K562 (cell line): ENCODE data around the gene PBX1. TPM values are rescaled to one million over a fixed set of nuclear protein-coding genes. Genes with fewer than 3 reads are reported as not detected.

ENCODE experiments used
- ATAC-seq: fragments of 200-7000 bp; cut with Tn5 transposase; 3 replicates; pipeline ENCODE4 v1.9.1; 2020; ENCODE audit warnings: moderate library complexity
- BruUV-seq: library from RNA; stranded (reverse); fragments of 400-500 nt; replicated peaks from 2 replicates; lab custom pipeline; 2021; lab: Mats Ljungman, UMichigan
- CTCF ChIA-PET: fragments of 300-600 bp; formaldehyde crosslinking; extraction: SDS; loops from one replicate; lab custom pipeline; 2021; ENCODE audit warnings: low intra/inter-chr PET ratio; lab: Yijun Ruan, JAX
- POLR2A ChIA-PET: fragments of 300-600, 350-650 bp; sonication (Branson Sonifier 250); formaldehyde crosslinking; extraction: SDS; loops from one replicate; lab custom pipeline; 2021; ENCODE audit warnings: antibody characterized with exemption, inconsistent platforms; lab: Yijun Ruan, JAX
- DNase-seq, 4 experiments: peaks; one replicate each; pipeline versions ENCODE4 v3.0.0 to v3.0.0-alpha.2; 2011 to 2018; ENCODE audit warnings: low spot score in 3 of 4, mixed read lengths in 3 of 4; ENCODE audit errors: extremely low read depth in 1 of 4
- FAIRE-seq: peaks from 2 replicates; lab custom pipeline; 2011; peaks lifted over from hg19 to GRCh38; lab: Jason Lieb, UNC
- H2AFZ ChIP-seq: 2 replicates; pipeline ENCODE4 v1.6.0; 2011; ENCODE audit warnings: low read depth, low read length, control low read depth, inconsistent platforms
- H3K27ac ChIP-seq: fragments of 200-600 bp; 3 replicates; pipeline ENCODE4 v1.8.0; 2011; ENCODE audit warnings: low read depth, mild to moderate bottlenecking, control low read depth, inconsistent platforms, low read length, moderate library complexity, mixed read lengths; ENCODE audit errors: extremely low read depth
- H3K27me3 ChIP-seq, 2 experiments: fragments of 300-600 bp in 1 of 2; 2 replicates in 1 of 2; 3 replicates in 1 of 2; pipeline versions ENCODE4 v1.6.0 to v1.8.0; 2011; ENCODE audit warnings: inconsistent platforms in 2 of 2, low read length in 2 of 2, mild to moderate bottlenecking in 1 of 2, mixed read lengths in 1 of 2, moderate library complexity in 1 of 2; ENCODE audit not compliant: control insufficient read depth in 2 of 2, insufficient read depth in 2 of 2
- H3K36me3 ChIP-seq: fragments of 300-600 bp; 3 replicates; pipeline ENCODE4 v1.8.0; 2011; ENCODE audit warnings: mild to moderate bottlenecking, low read length, inconsistent platforms; ENCODE audit not compliant: control insufficient read depth, insufficient read depth
- H3K4me1 ChIP-seq, 2 experiments: fragments of 200-600 bp in 1 of 2; replicated peaks in 1 of 2; 2 replicates in 1 of 2; 3 replicates in 1 of 2; pipeline versions ENCODE4 v1.5.1 to v1.8.0; 2011; ENCODE audit warnings: inconsistent platforms in 2 of 2, low read length in 2 of 2, mild to moderate bottlenecking in 1 of 2, mixed read lengths in 1 of 2, moderate library complexity in 1 of 2; ENCODE audit not compliant: control insufficient read depth in 2 of 2, insufficient read depth in 2 of 2
- H3K4me2 ChIP-seq: 2 replicates; pipeline ENCODE4 v1.6.1; 2011; ENCODE audit warnings: low read length, control low read depth, inconsistent platforms, mixed read lengths; ENCODE audit not compliant: insufficient read depth
- H3K4me3 ChIP-seq: fragments of 200-600 bp; sonication (generic), shearing (Covaris generic); 2 replicates; pipeline ENCODE4 v1.5.1; 2016; ENCODE audit warnings: control low read depth, inconsistent platforms
- H3K79me2 ChIP-seq: fragments of 200-600 bp; 3 replicates; pipeline ENCODE4 v1.8.0; 2011; ENCODE audit warnings: low read length, inconsistent platforms; ENCODE audit not compliant: control insufficient read depth, insufficient read depth
- H3K9ac ChIP-seq, 2 experiments: 2 replicates each; pipeline versions ENCODE4 v1.6.0 to v1.6.1; 2011; ENCODE audit warnings: low read depth in 2 of 2, low read length in 2 of 2, control low read depth in 1 of 2, inconsistent platforms in 1 of 2, mild to moderate bottlenecking in 1 of 2, mixed read lengths in 1 of 2; ENCODE audit not compliant: insufficient read depth in 1 of 2
- H3K9me1 ChIP-seq: one replicate; pipeline ENCODE4 v1.6.0; 2011; ENCODE audit warnings: inconsistent platforms, mild to moderate bottlenecking, low read length, moderate library complexity; ENCODE audit not compliant: control insufficient read depth, insufficient read depth
- H3K9me3 ChIP-seq: replicated peaks from 2 replicates; pipeline ENCODE4 v1.5.1; 2011; ENCODE audit warnings: low read depth, low read length, inconsistent platforms; ENCODE audit not compliant: control insufficient read depth, insufficient read depth
- H4K20me1 ChIP-seq: replicated peaks from 2 replicates; pipeline ENCODE4 v1.6.1; 2011; ENCODE audit warnings: low read length, inconsistent platforms, mixed read lengths; ENCODE audit not compliant: control insufficient read depth, insufficient read depth
- ARID2 ChIP-seq: fragments of 450-650 bp; IDR thresholded peaks from 2 replicates; pipeline ENCODE4 v1.6.1; 2017; ENCODE audit warnings: antibody characterized with exemption, mild to moderate bottlenecking
- BMI1 ChIP-seq: fragments of 150-350 bp; IDR thresholded peaks from 2 replicates; pipeline ENCODE4 v1.6.1; 2014; ENCODE audit warnings: low read length
- BRF1 ChIP-seq: IDR thresholded peaks from 3 replicates; pipeline ENCODE4 v1.6.1; 2011; ENCODE audit warnings: borderline replicate concordance, mild to moderate bottlenecking; ENCODE audit not compliant: insufficient read length; ENCODE audit errors: extremely low read depth
- CBX1 ChIP-seq: sonication (generic); IDR thresholded peaks from 2 replicates; pipeline ENCODE4 v1.6.1; 2016; ENCODE audit warnings: antibody characterized with exemption, low read depth, mild to moderate bottlenecking
- CEBPG ChIP-seq, 3 experiments: fragments of 200-800 bp in 1 of 3; sonication (Bioruptor generic) in 1 of 3; sonication (generic) in 1 of 3; formaldehyde crosslinking in 1 of 3; IDR thresholded peaks in 2 of 3; conservative IDR thresholded peaks in 1 of 3; 2 replicates each; pipeline versions ENCODE4 v1.6.1 to v1.8.0; 2016 to 2022; ENCODE audit warnings: missing compliant biosample characterization in 2 of 3, missing genetic modification characterization in 2 of 3, mild to moderate bottlenecking in 1 of 3, missing genetic modification reagents in 1 of 3
- DIDO1 ChIP-seq: fragments of 450-650 bp; IDR thresholded peaks from 2 replicates; pipeline ENCODE4 v1.6.1; 2016; ENCODE audit warnings: low read depth, missing biosample characterization, missing genetic modification characterization
- DMBX1 ChIP-seq: fragments of 250-450 bp; sonication (Bioruptor Pico); IDR thresholded peaks from 2 replicates; pipeline ENCODE4 v1.8.0; 2022; ENCODE audit warnings: inconsistent platforms, mild to moderate bottlenecking, moderate library complexity, borderline replicate concordance
- GABPB2 ChIP-seq: fragments of 250-450 bp; sonication (Bioruptor Pico); conservative IDR thresholded peaks from 2 replicates; pipeline ENCODE4 v1.5.1; 2021; ENCODE audit warnings: mild to moderate bottlenecking
- GTF2F1 ChIP-seq: IDR thresholded peaks from 2 replicates; pipeline ENCODE4 v1.6.1; 2011; ENCODE audit warnings: low read depth, low read length, improper control_type of control experiment
- HDAC1 ChIP-seq, 2 experiments: fragments of 450-650 bp; IDR thresholded peaks; 2 replicates each; pipeline ENCODE4 v1.6.1; 2016 to 2017; ENCODE audit warnings: inconsistent platforms in 1 of 2, mild to moderate bottlenecking in 1 of 2, moderate library complexity in 1 of 2
- HDAC2 ChIP-seq: fragments of 450-650 bp; IDR thresholded peaks from 2 replicates; pipeline ENCODE4 v1.6.1; 2016; ENCODE audit warnings: mild to moderate bottlenecking
- HNRNPL ChIP-seq: fragments of 200-400 bp; formaldehyde crosslinking; IDR thresholded peaks from 2 replicates; pipeline ENCODE4 v1.6.1; 2017; ENCODE audit warnings: low read depth, mild to moderate bottlenecking, low read length
- KDM5B ChIP-seq: fragments of 200-600 bp; sonication (generic); IDR thresholded peaks from 2 replicates; pipeline ENCODE4 v1.6.1; 2012; ENCODE audit warnings: low read depth, mild to moderate bottlenecking, moderate library complexity, low read length, control low read depth, inconsistent platforms; ENCODE audit not compliant: insufficient replicate concordance
- MAFG ChIP-seq: fragments of 450-650 bp; conservative IDR thresholded peaks from 2 replicates; pipeline ENCODE4 v1.6.1; 2016; ENCODE audit warnings: missing genetic modification characterization, missing compliant biosample characterization
- MCM2 ChIP-seq: fragments of 450-650 bp; IDR thresholded peaks from 2 replicates; pipeline ENCODE4 v1.6.1; 2017; ENCODE audit warnings: low read depth, mild to moderate bottlenecking
- MECOM ChIP-seq: fragments of 250-450 bp; sonication (Bioruptor Pico); IDR thresholded peaks from 2 replicates; pipeline ENCODE4 v1.8.0; 2022; ENCODE audit warnings: inconsistent platforms
- NEUROD1 ChIP-seq: fragments of 150-350 bp; IDR thresholded peaks from 2 replicates; pipeline ENCODE4 v1.6.1; 2014; ENCODE audit warnings: borderline replicate concordance, low read length, low read depth; ENCODE audit not compliant: partially characterized antibody
- NFE2 ChIP-seq: IDR thresholded peaks from 2 replicates; pipeline ENCODE4 v1.6.1; 2014; ENCODE audit warnings: antibody characterized with exemption, low read depth
- NFXL1 ChIP-seq: fragments of 450-650 bp; formaldehyde crosslinking; IDR thresholded peaks from 2 replicates; pipeline ENCODE4 v1.4.0; 2021; ENCODE audit warnings: mild to moderate bottlenecking
- PHB ChIP-seq: fragments of 250-450 bp; sonication (Bioruptor Pico); IDR thresholded peaks from 2 replicates; pipeline ENCODE4 v1.5.0; 2021
- POLR2A ChIP-seq: fragments of 450-650 bp; conservative IDR thresholded peaks from 2 replicates; pipeline ENCODE4 v1.6.1; 2016
- SP1 ChIP-seq: sonication (generic); formaldehyde crosslinking; IDR thresholded peaks from 2 replicates; pipeline ENCODE4 v1.8.1; 2022; ENCODE audit warnings: mild to moderate bottlenecking, missing genetic modification reagents
- STAT5A ChIP-seq: IDR thresholded peaks from 2 replicates; pipeline ENCODE4 v1.6.1; 2012; ENCODE audit warnings: low read length, inconsistent platforms, borderline replicate concordance
- TGIF2 ChIP-seq: sonication (generic); formaldehyde crosslinking; IDR thresholded peaks from 2 replicates; pipeline ENCODE4 v1.8.1; 2022; ENCODE audit warnings: mild to moderate bottlenecking, missing genetic modification reagents, moderate library complexity
- YBX1 ChIP-seq: fragments of 450-650 bp; IDR thresholded peaks from 2 replicates; pipeline ENCODE4 v1.7.1; 2016; ENCODE audit warnings: mild to moderate bottlenecking
- ZNF121 ChIP-seq: sonication (generic); formaldehyde crosslinking; conservative IDR thresholded peaks from 2 replicates; pipeline ENCODE4 v1.8.0; 2022; ENCODE audit warnings: missing genetic modification reagents
- ZNF507 ChIP-seq: conservative IDR thresholded peaks from 2 replicates; pipeline ENCODE4 v1.6.1; 2017; ENCODE audit warnings: missing genetic modification characterization, missing compliant biosample characterization
- ZNF57 ChIP-seq: fragments of 450-650 bp; formaldehyde crosslinking; IDR thresholded peaks from 2 replicates; pipeline ENCODE4 v1.4.0; 2020; ENCODE audit warnings: mild to moderate bottlenecking, moderate library complexity
- WGBS: fragments of 100-300 bp; shearing (Covaris generic); methylation state at CpG from one replicate; pipeline ENCODE4 v1.1.6; 2016; ENCODE audit warnings: low coverage, mixed read lengths; ENCODE audit not compliant: insufficient coverage; ENCODE audit errors: missing lambda C conversion rate; 5-methylcytosine and 5-hydroxymethylcytosine counted together
- in situ Hi-C: fragments of 300-500 bp; cut with MboI; formaldehyde crosslinking; loops from 4 replicates; pipeline ENCODE4 v1.15.0; 2018; ENCODE audit warnings: inconsistent platforms, mixed read lengths
- intact Hi-C: fragments of 100-400 bp; cut with micrococcal nuclease; formaldehyde crosslinking; loops from 2 replicates; pipeline ENCODE4 v1.14.2; 2022
- polyA plus RNA-seq, 8 experiments: library from polyadenylated mRNA; depleted of rRNA in 4 of 8; stranded (reverse) in 5 of 8; unstranded in 3 of 8; fragments of >200 nt; fragmentation: Nextera tagmentation in 2 of 8; fragmentation: Illumina TruSeq in 1 of 8; extraction: Ambion mirVana in 2 of 8; extraction: Trizol in 1 of 8; gene quantifications; 2 replicates each; pipeline versions ENCODE4 v1.2.1 to v1.2.3, GENCODE V29; 2011 to 2014; ENCODE audit warnings: inconsistent platforms in 1 of 8, missing spikeins in 1 of 8
- total RNA-seq, 7 experiments: library from RNA; depleted of rRNA in 6 of 7; stranded (reverse); fragments of >200 nt in 6 of 7; fragmentation: Illumina TruSeq in 2 of 7; extraction: Trizol in 2 of 7; gene quantifications; 2 replicates each; pipeline versions ENCODE4 v1.2.1 to v1.2.3, GENCODE V29; 2011 to 2021; ENCODE audit warnings: low replicate concordance in 1 of 7

The PBX1 gene
- total and polyA plus RNA-seq, 9 of the 15 experiments (the other 6 are each of a cell fraction or from before 2014, with no cell fraction given): 0.03 to 0.62 (median 0.17) TPM

GRCh38 chr1:164591858-164592257 lies 32.9 kb downstream of the PBX1 start:
- Histone ChIP-seq H3K4me3 (no peak overlapping the region), H3K27me3 (peaks cover 0 to 5% of the 10 kb centered on the region in 2 experiments; a peak in 1 of 5 replicates)

GRCh38 chr1:164592634-164593033 lies 33.6 kb downstream of the PBX1 start:
- H3K4me3 ChIP-seq: no peak overlapping the region
- H3K9me3 ChIP-seq: no peaks in the 10 kb centered on the region
- POLR2A ChIA-PET: no interaction called here
- H3K79me2 ChIP-seq: no peaks in the 10 kb centered on the region
- H3K4me2 ChIP-seq: no peak overlapping the region
- no peak for FAIRE-seq
- H3K4me1 ChIP-seq: no peaks in the 10 kb centered on the region
- peaks cover 0 to 3% of the 10 kb centered on the region in 2 experiments; a peak in 1 of 5 replicates for H3K27me3 ChIP-seq
- CTCF ChIA-PET: no interaction called here
- intact Hi-C loops: no loop called here
- ATAC-seq: no peak
- in situ Hi-C loops: no loop called here
- no TSS peak for BruUV-seq
- WGBS: under 1% methylated on average over 5 of the region's 5 CpGs
- H3K9me1 ChIP-seq: no peaks in the 10 kb centered on the region
- no peaks in the 10 kb centered on the region for H3K36me3 ChIP-seq
- no peak overlapping the region for H3K9ac ChIP-seq
- H3K27ac ChIP-seq: no peak overlapping the region
- H2AFZ ChIP-seq: no peak overlapping the region
- H4K20me1 ChIP-seq: no peaks in the 10 kb centered on the region
- DNase-seq: no peak
- TF ChIP-seq NEUROD1: no peak
- no peak for TF ChIP-seq GTF2F1
- TF ChIP-seq MCM2: no peak
- TF ChIP-seq HDAC2: no peak
- no peak for TF ChIP-seq STAT5A
- no peak for TF ChIP-seq KDM5B
- no peak for TF ChIP-seq SP1 (CRISPR knock-in tag)
- TF ChIP-seq MECOM (CRISPR knock-in tag): no peak
- no peak for TF ChIP-seq CBX1
- TF ChIP-seq PHB (CRISPR knock-in tag): no peak
- no peak for TF ChIP-seq NFE2
- TF ChIP-seq POLR2A: no peak
- TF ChIP-seq GABPB2 (CRISPR knock-in tag): no peak
- TF ChIP-seq ZNF121 (CRISPR knock-in tag): no peak

More at GRCh38 chr1:164591858-164592257, 32.9 kb downstream of the PBX1 start:
- Histone ChIP-seq H3K36me3 (no peaks in the 10 kb centered on the region), H3K79me2 (no peaks in the 10 kb centered on the region), H3K27ac (no peak overlapping the region), H3K4me2 (no peak overlapping the region), H4K20me1 (no peaks in the 10 kb centered on the region), H2AFZ (no peak overlapping the region), H3K9me1 (no peaks in the 10 kb centered on the region), H3K9ac (no peak overlapping the region), H3K4me1 (no peaks in the 10 kb centered on the region), H3K9me3 (no peaks in the 10 kb centered on the region)
- ChIA-PET CTCF (no interaction called here), POLR2A (interaction anchor here (1.1 kb wide), 1 partner anchor 11 kb away, joined by 3 read pairs; no protein-coding TSS in a partner anchor)
- in situ Hi-C loops (no loop called here), intact Hi-C loops (no loop called here)
- WGBS: 0% methylated on average over 1 of the region's 1 CpG
- ATAC-seq (no peak), DNase-seq (no peak), FAIRE-seq (no peak)
- no TSS peak for BruUV-seq
- TF ChIP-seq ARID2 (no peak), HDAC1 (IDR thresholded peaks at IDR 0.05) (no peak), NFXL1 (CRISPR knock-in tag) (no peak), BMI1 (no peak), CEBPG (CRISPR knock-in tag; IDR thresholded peaks at IDR 0.05) (no peak), CEBPG (tag; conservative IDR thresholded peaks at IDR 0.05 in 1 of 2, IDR thresholded peaks at IDR 0.05 in 1 of 2) (no peak), ZNF507 (tag) (no peak), BRF1 (no peak), YBX1 (no peak), ZNF57 (CRISPR knock-in tag) (no peak), MAFG (tag) (no peak), DMBX1 (no peak), HNRNPL (no peak), DIDO1 (tag) (no peak), TGIF2 (CRISPR knock-in tag) (no peak)
